Chondrocyte (in vitro differentiated cells): ENCODE data around the gene ZFP62. TPM values are rescaled to one million over a fixed set of nuclear protein-coding genes. Genes with fewer than 3 reads are reported as not detected.
"Not testable (repeated sequence)": the region's sequence is repeated elsewhere in the genome, so short reads cannot be mapped to it uniquely, and the experiment has no call there.

Source experiments
- DNase-seq: peaks from one replicate; pipeline ENCODE4 v3.0.0; 2021; ENCODE audit warnings: mixed read lengths, low spot score
- H3K27ac Mint-ChIP-seq: one replicate; pipeline ENCODE4 v1.8.0; 2021; ENCODE audit warnings: mild to moderate bottlenecking, moderate library complexity, mixed read lengths; ENCODE audit not compliant: unreplicated experiment
- H3K27me3 Mint-ChIP-seq: 2 replicates; pipeline ENCODE4 v1.8.0; 2021; ENCODE audit warnings: low read depth, mixed read lengths
- H3K36me3 Mint-ChIP-seq: 2 replicates; pipeline ENCODE4 v1.8.0; 2021; ENCODE audit warnings: low read depth, mixed read lengths
- H3K4me1 Mint-ChIP-seq: 2 replicates; pipeline ENCODE4 v1.8.0; 2021; ENCODE audit warnings: low read depth, mild to moderate bottlenecking, mixed read lengths
- H3K4me3 Mint-ChIP-seq: one replicate; pipeline ENCODE4 v1.8.0; 2021; ENCODE audit warnings: mild to moderate bottlenecking, moderate library complexity, mixed read lengths; ENCODE audit not compliant: unreplicated experiment
- H3K9me3 Mint-ChIP-seq: 2 replicates; pipeline ENCODE4 v1.8.0; 2021; ENCODE audit warnings: low read depth, mixed read lengths
- total RNA-seq: library from RNA; stranded (reverse); gene quantifications from 3 replicates; pipeline ENCODE4 v1.2.1, GENCODE V29; 2021
- TF ChIP-seq, protein P1 (sequence below): fragments of 200-600 bp; sonication (generic); IDR thresholded peaks from 2 replicates; pipeline ENCODE4 v1.5.0; 2021; ENCODE audit warnings: antibody characterized with exemption, mild to moderate bottlenecking, moderate library complexity

Gene ZFP62
- total RNA-seq, 1 donor from 2014 or later = 13.3 TPM

GRCh38 chr5:180889381-180889780 is 28.3 kb upstream of the ZFP62 start:
- peaks cover 19% of the 10 kb centered on the region for H3K9me3 Mint-ChIP-seq
- no peak overlapping the region for H3K27ac Mint-ChIP-seq
- no peaks in the 10 kb centered on the region for H3K4me1 Mint-ChIP-seq
- TF ChIP-seq, protein P1, sequence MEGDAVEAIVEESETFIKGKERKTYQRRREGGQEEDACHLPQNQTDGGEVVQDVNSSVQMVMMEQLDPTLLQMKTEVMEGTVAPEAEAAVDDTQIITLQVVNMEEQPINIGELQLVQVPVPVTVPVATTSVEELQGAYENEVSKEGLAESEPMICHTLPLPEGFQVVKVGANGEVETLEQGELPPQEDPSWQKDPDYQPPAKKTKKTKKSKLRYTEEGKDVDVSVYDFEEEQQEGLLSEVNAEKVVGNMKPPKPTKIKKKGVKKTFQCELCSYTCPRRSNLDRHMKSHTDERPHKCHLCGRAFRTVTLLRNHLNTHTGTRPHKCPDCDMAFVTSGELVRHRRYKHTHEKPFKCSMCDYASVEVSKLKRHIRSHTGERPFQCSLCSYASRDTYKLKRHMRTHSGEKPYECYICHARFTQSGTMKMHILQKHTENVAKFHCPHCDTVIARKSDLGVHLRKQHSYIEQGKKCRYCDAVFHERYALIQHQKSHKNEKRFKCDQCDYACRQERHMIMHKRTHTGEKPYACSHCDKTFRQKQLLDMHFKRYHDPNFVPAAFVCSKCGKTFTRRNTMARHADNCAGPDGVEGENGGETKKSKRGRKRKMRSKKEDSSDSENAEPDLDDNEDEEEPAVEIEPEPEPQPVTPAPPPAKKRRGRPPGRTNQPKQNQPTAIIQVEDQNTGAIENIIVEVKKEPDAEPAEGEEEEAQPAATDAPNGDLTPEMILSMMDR = no peak
- no peak overlapping the region for H3K4me3 Mint-ChIP-seq
- H3K27me3 Mint-ChIP-seq = peaks cover 47% of the 10 kb centered on the region
- no peak for DNase-seq
- no peaks in the 10 kb centered on the region for H3K36me3 Mint-ChIP-seq

DNA sequence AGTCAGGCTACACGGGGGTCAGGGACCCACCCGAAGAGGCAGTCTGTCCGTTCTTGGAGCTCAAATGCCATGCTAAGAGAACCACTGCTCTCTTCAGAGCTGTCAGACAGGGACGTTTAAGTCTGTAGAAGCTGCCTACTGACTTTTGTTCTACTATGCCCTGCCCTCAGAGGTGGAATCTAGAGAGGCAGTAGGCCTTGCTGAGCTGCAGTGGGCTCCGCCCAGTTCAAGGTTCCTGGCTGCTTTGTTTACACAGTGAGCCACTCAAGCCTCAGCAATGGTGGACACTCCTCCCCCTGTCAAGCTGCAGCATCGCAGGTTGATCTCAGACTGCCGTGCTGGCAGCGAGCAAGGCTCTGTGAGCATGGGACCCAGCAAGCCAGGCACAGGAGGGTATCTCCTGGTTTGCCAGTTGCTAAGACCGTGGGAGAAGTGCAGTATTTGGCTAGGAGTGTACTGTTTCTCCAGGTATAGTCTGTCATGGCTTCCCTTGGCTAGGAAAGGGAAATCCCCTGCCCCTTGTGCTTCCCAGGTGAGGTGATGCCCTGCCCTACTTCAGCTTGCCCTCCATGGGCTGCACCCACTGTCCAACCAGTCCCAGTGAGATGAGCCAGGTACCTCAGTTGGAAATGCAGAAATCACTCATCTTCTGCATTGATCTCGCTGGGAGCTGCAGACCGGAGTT is 24.9 kb upstream of the ZFP62 start:
- DNase-seq, H3K4me1 Mint-ChIP-seq, H3K4me3 Mint-ChIP-seq, H3K27ac Mint-ChIP-seq, H3K36me3 Mint-ChIP-seq: not testable (repeated sequence)
- Mint-ChIP-seq H3K27me3 (peaks cover 42% of the 10 kb centered on the region), H3K9me3 (peaks cover 11% of the 10 kb centered on the region)

- TF ChIP-seq, protein P1 = no peak
- Mint-ChIP-seq H3K27ac (no peak overlapping the region), H3K4me1 (no peaks in the 10 kb centered on the region), H3K9me3 (no peaks in the 10 kb centered on the region), H3K4me3 (no peak overlapping the region), H3K36me3 (no peaks in the 10 kb centered on the region), H3K27me3 (peaks cover 16% of the 10 kb centered on the region)
- no peak for DNase-seq
These were observed 14.9 kb upstream of the ZFP62 start for GRCh38 chr5:180875860-180876426.

DNA sequence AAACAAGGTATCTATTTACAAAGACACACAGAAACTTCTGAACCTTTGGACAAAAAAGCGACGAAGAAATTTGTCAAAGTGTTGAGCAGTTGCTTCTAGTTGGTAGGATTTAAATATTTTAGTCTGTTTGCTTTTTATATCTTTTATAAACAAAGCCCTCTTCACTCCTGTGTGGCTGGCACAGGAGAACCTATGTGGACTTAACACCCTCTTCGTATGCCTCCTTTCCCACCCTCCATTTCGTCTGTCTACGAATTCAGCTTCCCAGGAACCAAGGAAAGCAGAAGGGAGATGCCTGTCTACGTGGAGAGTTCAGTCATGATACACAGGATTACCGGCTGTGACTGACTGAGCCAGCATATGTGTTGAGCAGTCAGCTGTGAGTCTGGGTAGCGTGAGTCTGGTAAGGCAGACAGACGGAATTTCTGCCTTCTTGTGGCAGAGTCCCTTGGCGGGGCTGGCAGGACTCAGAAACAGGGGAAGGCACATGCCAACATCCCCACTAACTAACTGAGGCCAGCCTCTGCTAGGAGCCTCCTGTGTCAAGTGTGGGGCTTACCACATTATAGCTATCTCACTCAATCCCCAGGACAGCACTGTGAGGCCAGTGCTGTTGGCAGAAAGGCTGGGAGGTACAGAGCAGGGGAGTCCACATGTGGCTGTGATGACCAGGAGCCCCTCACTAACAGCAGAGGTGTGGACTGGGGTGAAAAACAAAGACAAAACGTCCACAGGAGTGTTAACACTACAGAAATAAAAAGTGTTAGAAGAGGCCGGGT is 13.9 kb upstream of the ZFP62 start:
- DNase-seq = no peak
- Mint-ChIP-seq H3K27ac (no peak overlapping the region), H3K36me3 (no peaks in the 10 kb centered on the region), H3K27me3 (peaks cover 15% of the 10 kb centered on the region), H3K4me3 (no peak overlapping the region), H3K4me1 (no peaks in the 10 kb centered on the region), H3K9me3 (no peaks in the 10 kb centered on the region)
- TF ChIP-seq, protein P1 = no peak

DNA sequence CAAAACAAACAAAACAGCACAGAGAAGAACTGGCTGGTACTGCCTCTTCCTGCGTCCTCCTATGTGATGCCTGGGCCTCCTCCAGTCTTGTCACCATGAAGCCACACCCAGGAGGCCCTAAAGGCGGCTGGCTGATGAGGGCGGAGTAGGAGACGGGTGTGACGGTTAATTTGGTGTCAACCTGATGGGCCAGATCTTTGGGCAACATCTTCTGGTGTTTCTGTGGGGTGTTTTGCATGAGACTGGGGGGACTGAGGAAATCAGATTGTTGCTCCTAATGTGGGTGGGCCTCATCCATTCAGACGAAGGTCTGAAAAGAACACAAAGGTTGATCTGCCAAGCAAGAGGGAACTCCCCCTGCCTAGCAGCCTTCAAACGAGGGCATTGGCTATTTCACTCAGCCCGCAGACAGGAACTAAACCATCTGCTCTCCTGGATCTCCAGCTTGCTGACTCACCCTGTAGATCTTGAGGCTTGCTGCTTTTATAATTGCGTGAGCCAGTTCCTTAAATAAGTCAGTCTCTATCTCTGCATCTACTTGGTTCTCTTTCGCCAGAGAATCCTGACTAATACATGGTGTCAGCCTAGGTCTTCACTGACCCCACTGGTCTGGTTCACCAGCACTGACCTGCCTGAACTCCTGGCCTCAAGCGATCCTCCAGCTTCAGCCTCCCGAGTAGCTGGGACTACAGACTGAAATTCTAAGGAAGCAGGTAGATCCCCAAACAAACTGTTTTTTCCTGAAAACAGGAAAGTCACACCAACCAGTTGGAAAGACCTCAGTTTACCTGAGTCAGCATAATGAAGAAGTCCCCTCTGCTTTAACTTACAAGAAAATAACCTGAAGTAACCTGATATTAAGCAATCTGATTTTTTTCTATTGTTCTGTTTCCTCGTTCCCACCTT is 12.8 kb upstream of the ZFP62 start:
- Mint-ChIP-seq H3K9me3 (no peaks in the 10 kb centered on the region), H3K27me3 (peaks cover 9% of the 10 kb centered on the region), H3K36me3 (no peaks in the 10 kb centered on the region), H3K4me3 (no peak overlapping the region), H3K27ac (no peak overlapping the region), H3K4me1 (no peaks in the 10 kb centered on the region)
- TF ChIP-seq, protein P1 = no peak
- DNase-seq = no peak
